Fibroblast of lung (primary cell): ENCODE data around the gene COL4A2. TPM values are rescaled to one million over a fixed set of nuclear protein-coding genes. Genes with fewer than 3 reads are reported as not detected.

Experiments used
- DNase-seq, 2 donors: peaks; one replicate each; pipeline versions ENCODE4 v3.0.0 to v3.0.0-alpha.2; 2010; ENCODE audit warnings: low read depth in 2 of 2
- H2AFZ ChIP-seq: 2 replicates; pipeline ENCODE4 v1.5.1; 2012; ENCODE audit warnings: low read length, control low read depth, inconsistent platforms
- H3K27ac ChIP-seq: 2 replicates; pipeline ENCODE4 v1.5.1; 2011; ENCODE audit warnings: low read length, control low read depth; ENCODE audit not compliant: insufficient read depth
- H3K27me3 ChIP-seq: 2 replicates; pipeline ENCODE4 v1.5.1; 2011; ENCODE audit warnings: mild to moderate bottlenecking, low read length; ENCODE audit not compliant: control insufficient read depth, insufficient read depth
- H3K36me3 ChIP-seq: 2 replicates; pipeline ENCODE4 v1.5.1; 2011; ENCODE audit warnings: low read length; ENCODE audit not compliant: control insufficient read depth, insufficient read depth
- H3K4me1 ChIP-seq: 2 replicates; pipeline ENCODE4 v1.5.1; 2011; ENCODE audit warnings: low read length; ENCODE audit not compliant: control insufficient read depth, insufficient read depth; ENCODE audit errors: extremely low read depth
- H3K4me2 ChIP-seq: 2 replicates; pipeline ENCODE4 v1.5.1; 2011; ENCODE audit warnings: low read length, control low read depth; ENCODE audit not compliant: insufficient read depth; ENCODE audit errors: extremely low read depth
- H3K4me3 ChIP-seq, 4 experiments: fragments of 200-600 bp in 1 of 4; sonication (generic) in 1 of 4; replicated peaks in 1 of 4; 2 replicates each; pipeline ENCODE4 v1.5.1; 2011 to 2016; ENCODE audit warnings: low read length in 4 of 4, low read depth in 3 of 4, mild to moderate bottlenecking in 3 of 4, control low read depth in 2 of 4, inconsistent platforms in 1 of 4, mixed read lengths in 1 of 4; ENCODE audit not compliant: insufficient read depth in 1 of 4; ENCODE audit errors: control extremely low read depth in 1 of 4
- H3K79me2 ChIP-seq: 2 replicates; pipeline ENCODE4 v1.5.1; 2012; ENCODE audit warnings: mild to moderate bottlenecking, low read length, inconsistent platforms; ENCODE audit not compliant: control insufficient read depth, insufficient read depth
- H3K9ac ChIP-seq: 2 replicates; pipeline ENCODE4 v1.5.1; 2011; ENCODE audit warnings: mild to moderate bottlenecking, low read length, control low read depth; ENCODE audit not compliant: insufficient read depth
- H3K9me3 ChIP-seq: 2 replicates; pipeline ENCODE4 v1.5.1; 2012; ENCODE audit warnings: low read depth, low read length; ENCODE audit not compliant: control insufficient read depth, insufficient read depth
- H4K20me1 ChIP-seq: 2 replicates; pipeline ENCODE4 v1.5.1; 2011; ENCODE audit warnings: low read length; ENCODE audit not compliant: control insufficient read depth, insufficient read depth; ENCODE audit errors: extremely low read depth
- CTCF ChIP-seq, 2 donors: IDR thresholded peaks in 1 of 2; conservative IDR thresholded peaks in 1 of 2; 1 replicate in 1 of 2; 2 replicates in 1 of 2; pipeline ENCODE4 v1.5.1; 2011 to 2012; ENCODE audit warnings: low read length in 2 of 2, control low read depth in 1 of 2, inconsistent platforms in 1 of 2, low read depth in 1 of 2, mild to moderate bottlenecking in 1 of 2
- EZH2 ChIP-seq: IDR thresholded peaks from 2 replicates; pipeline ENCODE4 v1.5.1; 2012; ENCODE audit warnings: low read length, control low read depth, mild to moderate bottlenecking; ENCODE audit errors: missing control alignments
- polyA plus RNA-seq, 2 donors: library from polyadenylated mRNA; depleted of rRNA in 1 of 2; stranded (reverse) in 1 of 2; unstranded in 1 of 2; fragments of >200 nt; gene quantifications; 2 replicates each; pipeline ENCODE4 v1.2.1, GENCODE V29; 2011 to 2012; ENCODE audit warnings: missing spikeins in 1 of 2
- total RNA-seq: library from RNA; depleted of rRNA; stranded (reverse); fragments of >200 nt; gene quantifications from 2 replicates; pipeline ENCODE4 v1.2.1, GENCODE V29; 2014

Gene COL4A2
- total and polyA plus RNA-seq, 2 donors (not counting 1 experiment from before 2014, with no cell fraction given) = 93.1 to 463 TPM

- TF ChIP-seq CTCF (conservative IDR thresholded peaks at IDR 0.05 in 1 of 2, IDR thresholded peaks at IDR 0.05 in 1 of 2; ENCODE audit: low read depth in 1 of 2, low read length in 2 of 2) = no peak
- TF ChIP-seq EZH2 = no peak
- Histone ChIP-seq H4K20me1 (no peaks in the 10 kb centered on the region), H3K27me3 (no peaks in the 10 kb centered on the region), H3K79me2 (peaks cover 6% of the 10 kb centered on the region), H2AFZ (no peak overlapping the region), H3K4me2 (no peak overlapping the region), H3K9ac (no peak overlapping the region), H3K4me1 (peaks cover 6% of the 10 kb centered on the region), H3K27ac (no peak overlapping the region), H3K4me3 (no peak overlapping the region), H3K9me3 (no peaks in the 10 kb centered on the region), H3K36me3 (no peaks in the 10 kb centered on the region)
- DNase-seq = no peak
Observed at GRCh38 chr13:110372676-110373075, 65.6 kb downstream of the COL4A2 start.

GRCh38 chr13:110373617-110374016 is 66.5 kb downstream of the COL4A2 start:
- peaks cover 6% of the 10 kb centered on the region for H3K79me2 ChIP-seq
- H3K27me3 ChIP-seq = no peaks in the 10 kb centered on the region
- H3K4me2 ChIP-seq = no peak overlapping the region
- H3K9ac ChIP-seq = no peak overlapping the region
- no peaks in the 10 kb centered on the region for H4K20me1 ChIP-seq
- no peak for TF ChIP-seq CTCF (conservative IDR thresholded peaks at IDR 0.05 in 1 of 2, IDR thresholded peaks at IDR 0.05 in 1 of 2; ENCODE audit: low read depth in 1 of 2, low read length in 2 of 2)
- no peak for TF ChIP-seq EZH2
- H3K9me3 ChIP-seq = no peaks in the 10 kb centered on the region
- H2AFZ ChIP-seq = no peak overlapping the region
- no peak for DNase-seq
- no peak overlapping the region for H3K27ac ChIP-seq
- H3K4me3 ChIP-seq = no peak overlapping the region
- H3K36me3 ChIP-seq = no peaks in the 10 kb centered on the region
- H3K4me1 ChIP-seq = peaks cover 6% of the 10 kb centered on the region

GRCh38 chr13:110374431-110375370 is 67.6 kb downstream of the COL4A2 start:
- Histone ChIP-seq H2AFZ (no peak overlapping the region), H3K4me2 (no peak overlapping the region), H3K36me3 (no peaks in the 10 kb centered on the region), H3K9me3 (no peaks in the 10 kb centered on the region), H3K4me1 (peaks cover 12% of the 10 kb centered on the region), H3K9ac (no peak overlapping the region), H4K20me1 (no peaks in the 10 kb centered on the region), H3K27ac (no peak overlapping the region), H3K4me3 (no peak overlapping the region), H3K79me2 (peaks cover 3% of the 10 kb centered on the region), H3K27me3 (no peaks in the 10 kb centered on the region)
- no peak for DNase-seq
- no peak for TF ChIP-seq CTCF (conservative IDR thresholded peaks at IDR 0.05 in 1 of 2, IDR thresholded peaks at IDR 0.05 in 1 of 2; ENCODE audit: low read depth in 1 of 2, low read length in 2 of 2)
- TF ChIP-seq EZH2 = no peak
